SH-SY5Y (cell line): ENCODE measurements around the gene RAPGEFL1.

Experiments
- GATA2 ChIP-seq: IDR thresholded peaks from 2 replicates; pipeline ENCODE4 v1.6.1; 2011; ENCODE audit warnings: mild to moderate bottlenecking, low read depth, low read length
- GATA3 ChIP-seq: IDR thresholded peaks from 2 replicates; pipeline ENCODE4 v1.6.1; 2011; ENCODE audit warnings: low read depth, mild to moderate bottlenecking, low read length, moderate library complexity

DNA sequence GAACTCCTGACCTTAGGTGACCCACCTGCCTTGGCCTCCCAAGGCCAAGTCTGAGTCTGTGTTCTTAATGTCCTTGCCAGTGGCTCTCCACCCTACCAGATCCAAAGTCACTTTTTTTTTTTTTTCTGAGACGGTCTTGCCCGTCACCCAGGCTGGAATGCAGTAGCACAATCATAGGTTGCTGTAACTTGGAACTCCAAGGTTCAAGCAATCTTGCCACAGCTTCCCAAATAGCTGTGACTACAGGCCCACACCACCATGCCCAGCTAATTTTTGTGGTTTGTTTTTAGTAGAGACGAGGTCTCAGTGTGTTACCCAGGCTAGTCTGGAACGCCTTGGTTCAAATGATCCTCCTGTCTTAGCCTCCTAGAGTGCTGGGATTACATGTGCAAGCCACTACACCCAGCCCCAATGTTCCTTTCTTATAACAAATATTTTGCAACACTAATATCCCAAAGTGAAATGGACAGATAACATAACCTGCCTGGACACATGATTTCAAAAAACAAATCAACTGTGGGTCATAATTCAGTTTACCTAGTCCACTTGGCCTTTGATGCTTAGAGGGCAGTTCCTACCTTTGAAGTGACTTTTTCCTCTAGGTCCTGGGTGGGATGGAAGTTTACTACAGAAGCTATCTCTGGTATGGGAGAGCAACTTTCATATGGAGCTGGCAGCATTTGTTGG is 4.0 kb upstream of the RAPGEFL1 start:
- TF ChIP-seq GATA2 (no peak), GATA3 (no peak)
